OCI-LY7 (cell line): ENCODE data around the gene MIOX.

ENCODE experiments used
- CTCF ChIP-seq: fragments of 200-600 bp; sonication (generic); conservative IDR thresholded peaks from 2 replicates; pipeline ENCODE4 v1.5.1; 2014; ENCODE audit warnings: mild to moderate bottlenecking, antibody characterized with exemption, low read length, moderate library complexity, mixed read lengths
- EZH2phosphoT487 ChIP-seq: fragments of 200-600 bp; sonication (generic); IDR thresholded peaks from 2 replicates; pipeline ENCODE4 v1.6.1; 2018; ENCODE audit warnings: low read depth, borderline replicate concordance, mild to moderate bottlenecking, mixed run types, antibody characterized with exemption, low read length, moderate library complexity, mixed read lengths

- TF ChIP-seq CTCF: no peak
- no peak for TF ChIP-seq EZH2phosphoT487
These were observed at the start of gene MIOX for GRCh38 chr22:50486561-50487289.
